ENCODE measurements around the gene COX7B2.

DNA sequence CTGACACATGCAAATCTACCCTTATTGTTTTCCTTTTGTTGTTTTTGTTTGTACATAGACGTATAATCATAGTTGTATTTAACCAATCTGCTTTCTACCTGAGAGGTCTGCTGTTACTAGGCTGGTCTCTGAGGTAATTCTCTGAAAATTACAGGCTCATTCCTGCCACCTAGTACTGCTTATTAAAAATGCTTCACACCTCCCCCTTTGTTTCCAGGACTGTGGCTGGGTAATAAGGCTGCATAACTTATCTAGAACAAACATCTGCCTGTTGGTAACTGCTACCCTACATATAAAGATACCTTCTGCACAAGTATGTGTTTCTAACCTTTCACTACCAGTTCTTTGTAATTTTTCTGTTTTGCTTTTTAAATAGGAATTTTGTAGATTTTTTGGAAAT is 34.2 kb downstream of the COX7B2 start:
- TF ChIP-seq TAF1 (IDR thresholded peaks at IDR 0.05; ENCODE audit: low read depth, low read length) (no peak), POLR2AphosphoS5 (IDR thresholded peaks at IDR 0.05; ENCODE audit: low read depth, low read length) (no peak), POLR2A (IDR thresholded peaks at IDR 0.05; ENCODE audit: low read depth, low read length) (no peak), POU2F2 (IDR thresholded peaks at IDR 0.05; ENCODE audit: low read depth, low read length) (no peak), SPI1 (IDR thresholded peaks at IDR 0.05; ENCODE audit: low read depth, low read length) (no peak), PAX5 (IDR thresholded peaks at IDR 0.05; ENCODE audit: insufficient read depth, low read length, severe bottlenecking) (no peak)
